Neuronal stem cell (in vitro differentiated cells): Measurements from ENCODE around the gene KLF7.

Source experiments
- DNase-seq: peaks from one replicate; pipeline ENCODE4 v3.0.0-alpha.2; 2013; ENCODE audit warnings: low spot score
- H2AFZ ChIP-seq: one replicate; pipeline ENCODE4 v1.6.1; 2013; ENCODE audit warnings: mild to moderate bottlenecking, low read length, inconsistent platforms
- H2AK5ac ChIP-seq: 2 replicates; pipeline ENCODE4 v1.6.1; 2013; ENCODE audit warnings: low read depth, mild to moderate bottlenecking, inconsistent platforms, low read length, moderate library complexity, mixed read lengths
- H2BK120ac ChIP-seq: 2 replicates; pipeline ENCODE4 v1.6.1; 2013; ENCODE audit warnings: low read depth, mild to moderate bottlenecking, inconsistent platforms, low read length, moderate library complexity, mixed read lengths
- H2BK12ac ChIP-seq: one replicate; pipeline ENCODE4 v1.6.1; 2013; ENCODE audit warnings: low read length, inconsistent platforms
- H2BK15ac ChIP-seq: 2 replicates; pipeline ENCODE4 v1.6.1; 2013; ENCODE audit warnings: mild to moderate bottlenecking, low read length, inconsistent platforms, mixed read lengths
- H2BK5ac ChIP-seq: one replicate; pipeline ENCODE4 v1.6.1; 2013; ENCODE audit warnings: inconsistent platforms, mild to moderate bottlenecking, low read length, moderate library complexity
- H3K14ac ChIP-seq: one replicate; pipeline ENCODE4 v1.6.1; 2013; ENCODE audit warnings: low read length, inconsistent platforms
- H3K18ac ChIP-seq: 2 replicates; pipeline ENCODE4 v1.6.1; 2013; ENCODE audit warnings: low read length, inconsistent platforms
- H3K23ac ChIP-seq: 2 replicates; pipeline ENCODE4 v1.6.1; 2013; ENCODE audit warnings: low read depth, mild to moderate bottlenecking, mixed read lengths, low read length, inconsistent platforms; ENCODE audit not compliant: poor library complexity
- H3K27ac ChIP-seq: replicated peaks from 3 replicates; pipeline ENCODE4 v1.5.1; 2013; ENCODE audit warnings: low read length, inconsistent platforms
- H3K27me3 ChIP-seq, 3 experiments: 2 replicates each; pipeline ENCODE4 v1.6.1; 2013; ENCODE audit warnings: low read length in 3 of 3, mild to moderate bottlenecking in 2 of 3, inconsistent platforms in 1 of 3, low read depth in 1 of 3, mixed read lengths in 1 of 3, moderate library complexity in 1 of 3; ENCODE audit not compliant: control insufficient read depth in 3 of 3, insufficient read depth in 3 of 3
- H3K36me3 ChIP-seq, 2 donors: replicated peaks in 1 of 2; 2 replicates each; pipeline ENCODE4 v1.6.1; 2013; ENCODE audit warnings: low read length in 2 of 2; ENCODE audit not compliant: control insufficient read depth in 2 of 2, insufficient read depth in 2 of 2
- H3K4ac ChIP-seq: 2 replicates; pipeline ENCODE4 v1.6.1; 2013; ENCODE audit warnings: inconsistent platforms, mild to moderate bottlenecking, low read length, moderate library complexity
- H3K4me1 ChIP-seq, 2 donors: 1 replicate in 1 of 2; 2 replicates in 1 of 2; pipeline ENCODE4 v1.6.1; 2013; ENCODE audit warnings: low read length in 2 of 2, low read depth in 1 of 2; ENCODE audit not compliant: control insufficient read depth in 2 of 2, insufficient read depth in 1 of 2
- H3K4me2 ChIP-seq: one replicate; pipeline ENCODE4 v1.6.1; 2013; ENCODE audit warnings: mild to moderate bottlenecking, low read length, inconsistent platforms; ENCODE audit not compliant: insufficient read depth, poor library complexity, severe bottlenecking
- H3K4me3 ChIP-seq, 2 donors: 2 replicates each; pipeline ENCODE4 v1.5.1; 2013; ENCODE audit warnings: low read length in 2 of 2, mild to moderate bottlenecking in 2 of 2, inconsistent platforms in 1 of 2, moderate library complexity in 1 of 2
- H3K79me1 ChIP-seq: one replicate; pipeline ENCODE4 v1.6.1; 2013; ENCODE audit warnings: low read depth, mild to moderate bottlenecking, inconsistent platforms, low read length, moderate library complexity
- H3K9ac ChIP-seq: one replicate; pipeline ENCODE4 v1.6.1; 2013; ENCODE audit warnings: mild to moderate bottlenecking, low read depth, low read length, inconsistent platforms; ENCODE audit not compliant: poor library complexity
- H3K9me3 ChIP-seq, 2 donors: replicated peaks in 1 of 2; 2 replicates each; pipeline versions ENCODE3 to v1.6.1; 2013; ENCODE audit warnings: low read length in 2 of 2, mild to moderate bottlenecking in 2 of 2, inconsistent platforms in 1 of 2, low read depth in 1 of 2, mixed read lengths in 1 of 2, moderate library complexity in 1 of 2; ENCODE audit not compliant: control insufficient read depth in 2 of 2, insufficient read depth in 1 of 2
- H4K8ac ChIP-seq: one replicate; pipeline ENCODE4 v1.6.1; 2013; ENCODE audit warnings: low read depth, mild to moderate bottlenecking, inconsistent platforms, low read length, moderate library complexity
- H4K91ac ChIP-seq: one replicate; pipeline ENCODE4 v1.6.1; 2013; ENCODE audit warnings: low read length, low read depth, mild to moderate bottlenecking, inconsistent platforms; ENCODE audit not compliant: poor library complexity
- WGBS, 2 donors: extraction: QIAGEN DNeasy Blood & Tissue Kit; methylation state at CpG; one replicate each; pipeline ENCODE4 v1.1.7; 2013; ENCODE audit warnings: missing lambda C conversion rate in 2 of 2, mixed read lengths in 1 of 2; ENCODE audit not compliant: insufficient read length in 2 of 2, insufficient replicate concordance in 1 of 2; ENCODE audit errors: extremely low coverage in 2 of 2; 5-methylcytosine and 5-hydroxymethylcytosine counted together

The KLF7 gene

DNA sequence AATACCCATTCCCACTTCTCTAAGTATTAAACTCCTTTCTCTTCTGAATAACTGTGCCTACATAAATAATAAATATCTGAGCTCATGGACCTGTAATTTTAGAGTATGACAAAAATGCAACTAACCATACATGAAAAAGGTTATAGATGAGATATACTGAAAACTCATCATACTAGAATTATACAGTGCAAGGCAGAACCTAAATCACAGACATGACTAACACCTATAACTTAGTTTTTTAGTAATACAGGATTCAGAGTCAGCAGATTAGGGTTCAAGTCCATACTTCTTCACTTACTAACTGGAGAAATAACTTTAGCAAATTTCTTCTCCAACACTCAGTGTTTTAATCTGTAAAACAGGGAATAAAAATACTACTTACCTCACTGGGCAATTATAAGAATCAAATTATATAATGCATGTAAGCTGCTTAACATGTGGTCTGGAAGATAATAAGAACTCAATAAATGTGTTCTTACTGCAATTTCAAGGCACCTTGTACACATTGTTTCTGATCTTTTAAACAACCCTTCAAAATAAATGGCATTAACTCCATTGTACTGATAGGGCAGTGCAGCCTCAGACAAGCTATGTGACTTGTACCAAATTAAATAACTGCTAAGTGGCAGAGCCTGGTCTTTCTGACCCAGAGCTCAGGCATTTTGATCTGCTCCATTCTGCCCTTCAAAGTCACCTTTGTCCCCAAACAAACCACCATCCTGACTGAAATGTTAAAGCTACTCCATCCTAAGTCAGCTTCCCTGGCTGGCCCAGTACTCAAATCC, 39.6 kb upstream of the KLF7 start:
- no peak overlapping the region for H2BK5ac ChIP-seq
- no peak overlapping the region for H3K18ac ChIP-seq
- no peaks in the 10 kb centered on the region for H3K79me1 ChIP-seq
- no peak for DNase-seq
- H3K36me3 ChIP-seq = no peaks in the 10 kb centered on the region
- H4K8ac ChIP-seq = no peak overlapping the region
- H3K4me1 ChIP-seq = peaks cover 4% of the 10 kb centered on the region in 2 donors
- no peak overlapping the region for H2BK120ac ChIP-seq
- no peak overlapping the region for H3K23ac ChIP-seq
- H3K27ac ChIP-seq = no peak overlapping the region
- no peak overlapping the region for H3K4me3 ChIP-seq
- no peak overlapping the region for H2AFZ ChIP-seq
- H3K14ac ChIP-seq = no peak overlapping the region
- no peak overlapping the region for H2AK5ac ChIP-seq
- H2BK15ac ChIP-seq = no peak overlapping the region
- no peaks in the 10 kb centered on the region for H3K9me3 ChIP-seq
- H3K27me3 ChIP-seq = no peaks in the 10 kb centered on the region
- no peak overlapping the region for H4K91ac ChIP-seq
- H2BK12ac ChIP-seq = no peak overlapping the region
- H3K4me2 ChIP-seq = no peak overlapping the region
- H3K4ac ChIP-seq = no peak overlapping the region
- H3K9ac ChIP-seq = no peak overlapping the region

GRCh38 chr2:207203056-207203455, 37.3 kb upstream of the KLF7 start:
- no peak overlapping the region for H3K18ac ChIP-seq
- no peak for DNase-seq
- H3K9me3 ChIP-seq = no peaks in the 10 kb centered on the region
- no peak overlapping the region for H3K4me3 ChIP-seq
- H3K79me1 ChIP-seq = no peaks in the 10 kb centered on the region
- no peak overlapping the region for H4K8ac ChIP-seq
- peaks cover 10 to 12% of the 10 kb centered on the region in 2 donors for H3K4me1 ChIP-seq
- no peak overlapping the region for H2AFZ ChIP-seq
- no peak overlapping the region for H2AK5ac ChIP-seq
- H2BK5ac ChIP-seq = no peak overlapping the region
- H3K14ac ChIP-seq = no peak overlapping the region
- H2BK15ac ChIP-seq = no peak overlapping the region
- no peaks in the 10 kb centered on the region for H3K36me3 ChIP-seq
- H3K4ac ChIP-seq = no peak overlapping the region
- no peak overlapping the region for H3K23ac ChIP-seq
- H4K91ac ChIP-seq = no peak overlapping the region
- H2BK12ac ChIP-seq = no peak overlapping the region
- no peak overlapping the region for H3K9ac ChIP-seq
- no CpG with 5 or more reads among the region's 1 CpG for WGBS, 2 donors
- H2BK120ac ChIP-seq = no peak overlapping the region
- H3K4me2 ChIP-seq = no peak overlapping the region
- H3K27ac ChIP-seq = no peak overlapping the region
- H3K27me3 ChIP-seq = no peaks in the 10 kb centered on the region

DNA sequence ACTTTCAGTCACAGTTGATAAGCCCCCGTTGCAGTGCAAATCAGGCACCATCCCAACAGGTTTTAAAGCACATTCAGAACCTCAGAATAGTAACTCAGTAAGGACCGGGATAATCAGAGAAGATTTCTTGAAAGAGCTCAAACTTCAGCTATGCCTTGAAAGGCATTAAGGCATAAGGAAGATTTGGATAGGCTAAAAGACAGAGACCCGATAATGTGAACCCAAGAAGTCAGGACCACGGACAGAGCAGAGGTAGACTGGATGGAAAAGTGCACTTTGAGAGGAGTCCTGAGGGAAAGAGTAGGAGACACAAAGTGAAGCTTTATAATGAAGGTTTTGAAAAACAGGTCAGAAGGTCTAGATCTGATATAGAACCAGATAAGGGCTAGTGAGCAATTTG, 36.9 kb upstream of the KLF7 start:
- Histone ChIP-seq H3K23ac (no peak overlapping the region), H2BK12ac (no peak overlapping the region)

DNA sequence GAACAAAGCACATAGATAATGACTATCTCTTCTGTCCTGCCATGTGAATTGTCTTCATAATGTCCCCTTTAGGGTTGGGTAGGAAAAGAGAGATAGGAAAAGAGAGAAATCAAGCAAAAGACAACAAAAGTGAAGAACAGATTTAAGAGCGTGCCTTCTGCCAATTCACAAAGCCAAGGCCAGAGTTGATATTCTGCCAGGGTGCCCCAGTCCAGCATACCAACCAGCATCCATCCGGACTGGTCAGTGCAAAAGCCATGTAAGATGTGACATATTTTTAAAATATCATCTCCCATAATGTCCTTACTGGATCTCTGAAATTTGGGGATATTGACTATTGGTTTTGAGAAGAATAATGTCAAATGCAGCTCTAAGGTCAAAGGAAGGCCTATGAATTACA, 35.7 kb upstream of the KLF7 start:
- no peak overlapping the region for H3K27ac ChIP-seq
- H4K8ac ChIP-seq = no peak overlapping the region
- H2AK5ac ChIP-seq = no peak overlapping the region
- no peak overlapping the region for H3K9ac ChIP-seq
- H2AFZ ChIP-seq = no peak overlapping the region
- no peak overlapping the region for H3K4ac ChIP-seq
- no CpG with 5 or more reads among the region's 2 CpGs for WGBS, 2 donors
- no peak for DNase-seq
- H3K18ac ChIP-seq = no peak overlapping the region
- peaks cover 10 to 12% of the 10 kb centered on the region in 2 donors for H3K4me1 ChIP-seq
- H2BK120ac ChIP-seq = no peak overlapping the region
- H3K4me3 ChIP-seq = no peak overlapping the region
- no peaks in the 10 kb centered on the region for H3K36me3 ChIP-seq
- no peaks in the 10 kb centered on the region for H3K9me3 ChIP-seq
- no peak overlapping the region for H2BK12ac ChIP-seq
- no peak overlapping the region for H2BK5ac ChIP-seq
- no peaks in the 10 kb centered on the region for H3K27me3 ChIP-seq
- H3K79me1 ChIP-seq = no peaks in the 10 kb centered on the region
- no peak overlapping the region for H2BK15ac ChIP-seq
- H3K23ac ChIP-seq = no peak overlapping the region
- no peak overlapping the region for H3K14ac ChIP-seq
- no peak overlapping the region for H3K4me2 ChIP-seq
- H4K91ac ChIP-seq = no peak overlapping the region

More for the DNA sequence above, 36.9 kb upstream of the KLF7 start:
- H3K4me1 ChIP-seq = peaks cover 10 to 12% of the 10 kb centered on the region in 2 donors
- H3K4me2 ChIP-seq = no peak overlapping the region
- peak; percentile 73 for DNase-seq
- no peak overlapping the region for H3K4ac ChIP-seq
- no peak overlapping the region for H3K9ac ChIP-seq
- no peaks in the 10 kb centered on the region for H3K9me3 ChIP-seq
- no peak overlapping the region for H2BK15ac ChIP-seq
- H3K36me3 ChIP-seq = no peaks in the 10 kb centered on the region
- H2AK5ac ChIP-seq = no peak overlapping the region
- no peak overlapping the region for H3K27ac ChIP-seq
- H4K91ac ChIP-seq = no peak overlapping the region
- WGBS, 2 donors = no CpG with 5 or more reads among the region's 4 CpGs
- no peak overlapping the region for H2BK120ac ChIP-seq
- H3K27me3 ChIP-seq = no peaks in the 10 kb centered on the region
- H2BK5ac ChIP-seq = no peak overlapping the region
- no peak overlapping the region for H2AFZ ChIP-seq
- no peak overlapping the region for H3K4me3 ChIP-seq
- H3K14ac ChIP-seq = no peak overlapping the region
- H3K79me1 ChIP-seq = no peaks in the 10 kb centered on the region
- no peak overlapping the region for H4K8ac ChIP-seq
- no peak overlapping the region for H3K18ac ChIP-seq
